Stimulated activated CD4-positive, alpha-beta T cell treated with anti-CD3 and anti-CD28 coated beads, Interleukin-4, amount 100 ng/mL, for 24 hours (primary cell): ENCODE data around the gene SPG11.
"Not testable (repeated sequence)": the region's sequence is repeated elsewhere in the genome, so short reads cannot be mapped to it uniquely, and the experiment has no call there.

Source experiments
- DNase-seq: peaks from one replicate; pipeline ENCODE4 v3.0.0-alpha.2; 2020

Gene SPG11

GRCh38 chr15:44682211-44682610 is 18.7 kb upstream of the SPG11 start:
- no peak for DNase-seq

GRCh38 chr15:44676676-44677075 is 13.2 kb upstream of the SPG11 start:
- DNase-seq = peak; percentile 41

- DNase-seq = no peak
Observed at GRCh38 chr15:44675911-44676310, 12.4 kb upstream of the SPG11 start.

GRCh38 chr15:44673639-44674038 is 10.2 kb upstream of the SPG11 start:
- DNase-seq = no peak

GRCh38 chr15:44670087-44670950 is 6.9 kb upstream of the SPG11 start:
- no peak for DNase-seq

- DNase-seq = no peak
Observed at GRCh38 chr15:44668921-44669320, 5.5 kb upstream of the SPG11 start.

GRCh38 chr15:44667039-44667360 is 3.5 kb upstream of the SPG11 start:
- DNase-seq = no peak

- no peak for DNase-seq
Observed at GRCh38 chr15:44666210-44667038, 3.0 kb upstream of the SPG11 start.

- DNase-seq = peak; percentile 82
Observed at GRCh38 chr15:44662478-44663409, 718 bp downstream of the SPG11 start.

- DNase-seq = no peak
Observed at GRCh38 chr15:44661576-44661975, 1.9 kb downstream of the SPG11 start.

GRCh38 chr15:44659056-44659455 is 4.4 kb downstream of the SPG11 start:
- DNase-seq = no peak

GRCh38 chr15:44657378-44657777 is 6.1 kb downstream of the SPG11 start:
- no peak for DNase-seq

- no peak for DNase-seq
Observed at GRCh38 chr15:44656913-44657312, 6.5 kb downstream of the SPG11 start.

- no peak for DNase-seq
Observed at GRCh38 chr15:44656298-44656697, 7.2 kb downstream of the SPG11 start.

- DNase-seq = no peak
Observed at GRCh38 chr15:44654858-44655257, 8.6 kb downstream of the SPG11 start.

- DNase-seq = no peak
Observed at GRCh38 chr15:44647637-44648036, 15.8 kb downstream of the SPG11 start.

- no peak for DNase-seq
Observed at GRCh38 chr15:44647036-44647435, 16.4 kb downstream of the SPG11 start.

- DNase-seq = no peak
Observed at GRCh38 chr15:44646460-44646859, 17.0 kb downstream of the SPG11 start.

GRCh38 chr15:44641651-44642050 is 21.8 kb downstream of the SPG11 start:
- DNase-seq = no peak

- no peak for DNase-seq
Observed at GRCh38 chr15:44636976-44637375, 26.5 kb downstream of the SPG11 start.

GRCh38 chr15:44633603-44634002 is 29.9 kb downstream of the SPG11 start:
- DNase-seq = peak; percentile 14

- DNase-seq = not testable (repeated sequence)
Observed at GRCh38 chr15:44625286-44625685, 38.2 kb downstream of the SPG11 start.

- DNase-seq = no peak
Observed at GRCh38 chr15:44623178-44623577, 40.3 kb downstream of the SPG11 start.
